ENCODE measurements around the gene ADGRV1. TPM values are rescaled to one million over a fixed set of nuclear protein-coding genes. Genes with fewer than 3 reads are reported as not detected.

The ADGRV1 gene
- total RNA-seq, 1 experiment from 2014 or later = 64.8 TPM

DNA sequence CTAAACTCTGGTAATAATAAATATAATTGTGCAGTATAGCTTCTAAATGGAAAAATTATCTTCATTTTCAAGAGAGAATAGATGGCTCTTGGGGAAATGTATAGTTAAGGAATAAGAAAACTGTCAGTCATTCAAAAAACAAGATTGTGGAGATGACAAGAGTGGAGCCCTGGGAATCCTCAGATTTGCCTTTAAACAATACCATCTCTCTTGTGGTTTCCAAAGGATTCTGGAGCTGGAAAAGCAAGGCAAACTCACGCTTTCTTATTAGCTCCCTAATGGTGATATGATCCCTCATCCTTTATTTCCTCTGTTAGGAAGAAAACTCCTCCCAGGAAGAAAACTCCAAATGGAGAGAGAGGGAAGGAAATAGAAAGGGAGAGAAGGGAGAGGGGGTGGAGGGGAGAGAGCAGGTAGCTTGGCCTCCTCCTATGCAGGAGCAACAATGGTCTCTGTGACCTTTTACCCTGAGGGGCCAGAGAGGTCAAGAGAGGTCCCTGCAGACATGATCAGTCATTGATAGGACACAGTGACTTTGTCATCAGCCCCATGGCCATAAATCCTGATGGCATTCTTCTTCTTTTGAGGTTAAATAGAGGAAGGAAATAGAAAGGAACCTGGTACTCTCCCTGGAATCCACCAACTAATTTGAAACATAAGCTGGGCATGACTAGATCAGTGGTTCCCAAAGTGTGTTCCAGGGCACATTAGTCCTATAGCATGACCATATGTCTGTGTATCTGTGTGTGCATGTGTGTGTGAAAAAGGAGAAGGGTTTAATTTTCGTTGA, 512.4 kb downstream of the ADGRV1 start:
- Histone ChIP-seq H3K4me1 (ENCODE audit: insufficient read depth, low read length) (no peaks in the 10 kb centered on the region), H3K4ac (ENCODE audit: low read depth, low read length) (no peak overlapping the region), H4K8ac (replicated peaks; ENCODE audit: insufficient read length, low read depth, low read length) (no peak overlapping the region), H2BK120ac (ENCODE audit: low read depth, low read length, poor library complexity, severe bottlenecking) (no peak overlapping the region), H3T11ph (ENCODE audit: low read length) (no peak overlapping the region), H2BK12ac (ENCODE audit: insufficient read length, low read depth, low read length) (no peak overlapping the region), H2AFZ (ENCODE audit: low read length) (no peak overlapping the region), H3K27ac (ENCODE audit: insufficient read length, low read depth, low read length) (no peak overlapping the region), H3K79me2 (ENCODE audit: insufficient read depth, low read length) (0 out of 2 replicates have a peak, but pooled peaks cover 1% of the 10 kb centered on the region), H3K14ac (ENCODE audit: insufficient read depth, low read length) (no peak overlapping the region), H3K4me2 (ENCODE audit: insufficient read depth, insufficient read length, low read length) (no peak overlapping the region), H3K23me2 (ENCODE audit: insufficient read length, low read depth, low read length, poor library complexity, severe bottlenecking) (no peaks in the 10 kb centered on the region), H4K20me1 (ENCODE audit: control insufficient read depth, insufficient read depth, insufficient read length) (no peaks in the 10 kb centered on the region), H3K18ac (ENCODE audit: insufficient read length, low read depth, low read length) (no peak overlapping the region), H2BK20ac (ENCODE audit: low read depth, low read length, poor library complexity, severe bottlenecking) (no peak overlapping the region), H2AK5ac (ENCODE audit: insufficient read length, low read length) (no peak overlapping the region), H3K79me1 (ENCODE audit: insufficient read depth, low read depth, low read length, poor library complexity, severe bottlenecking) (no peaks in the 10 kb centered on the region), H3K9ac (ENCODE audit: extremely low read depth, insufficient read length, low read length) (no peak overlapping the region), H3K23ac (ENCODE audit: insufficient read length, low read depth, low read length) (no peak overlapping the region), H3K9me3 (ENCODE audit: control insufficient read depth, low read depth, low read length) (no peaks in the 10 kb centered on the region), H3K56ac (ENCODE audit: insufficient read length, low read depth, low read length) (no peak overlapping the region), H3K27me3 (ENCODE audit: insufficient read depth, low read length) (no peaks in the 10 kb centered on the region), H4K91ac (ENCODE audit: insufficient read length, low read depth, low read length) (no peak overlapping the region), H4K5ac (ENCODE audit: insufficient read length, low read depth, low read length) (no peak overlapping the region), H2BK15ac (ENCODE audit: low read depth, low read length) (no peak overlapping the region), H2BK5ac (ENCODE audit: insufficient read length, low read length) (no peak overlapping the region)
- Mint-ChIP-seq H3K9me3 (no peaks in the 10 kb centered on the region), H3K27me3 (ENCODE audit: low read depth) (no peaks in the 10 kb centered on the region), H3K36me3 (ENCODE audit: insufficient read depth in 1 of 3, low read depth in 3 of 3) (peaks cover 5 to 18% (median 13%) of the 10 kb centered on the region in 3 experiments; a peak in 6 of 7 replicates), H3K27ac (no peak overlapping the region), H3K4me3 (no peak overlapping the region), H3K4me1 (no peaks in the 10 kb centered on the region)
- TF ChIP-seq, protein P1, sequence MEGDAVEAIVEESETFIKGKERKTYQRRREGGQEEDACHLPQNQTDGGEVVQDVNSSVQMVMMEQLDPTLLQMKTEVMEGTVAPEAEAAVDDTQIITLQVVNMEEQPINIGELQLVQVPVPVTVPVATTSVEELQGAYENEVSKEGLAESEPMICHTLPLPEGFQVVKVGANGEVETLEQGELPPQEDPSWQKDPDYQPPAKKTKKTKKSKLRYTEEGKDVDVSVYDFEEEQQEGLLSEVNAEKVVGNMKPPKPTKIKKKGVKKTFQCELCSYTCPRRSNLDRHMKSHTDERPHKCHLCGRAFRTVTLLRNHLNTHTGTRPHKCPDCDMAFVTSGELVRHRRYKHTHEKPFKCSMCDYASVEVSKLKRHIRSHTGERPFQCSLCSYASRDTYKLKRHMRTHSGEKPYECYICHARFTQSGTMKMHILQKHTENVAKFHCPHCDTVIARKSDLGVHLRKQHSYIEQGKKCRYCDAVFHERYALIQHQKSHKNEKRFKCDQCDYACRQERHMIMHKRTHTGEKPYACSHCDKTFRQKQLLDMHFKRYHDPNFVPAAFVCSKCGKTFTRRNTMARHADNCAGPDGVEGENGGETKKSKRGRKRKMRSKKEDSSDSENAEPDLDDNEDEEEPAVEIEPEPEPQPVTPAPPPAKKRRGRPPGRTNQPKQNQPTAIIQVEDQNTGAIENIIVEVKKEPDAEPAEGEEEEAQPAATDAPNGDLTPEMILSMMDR (conservative IDR thresholded peaks at IDR 0.05) = no peak
- WGBS (ENCODE audit: extremely low coverage, insufficient read length, low lambda C conversion rate) = 100% methylated on average over 1 of the region's 2 CpGs
- no peak for DNase-seq

Data from H9 (cell line).